Liver (tissue), 9 donors: ENCODE data around the gene GPBP1. TPM values are rescaled to one million over a fixed set of nuclear protein-coding genes. Genes with fewer than 3 reads are reported as not detected.

Experiments used
- DNase-seq: peaks from one replicate; pipeline ENCODE4 v3.0.0-alpha.2; 2017; ENCODE audit warnings: low spot score
- H3K27ac ChIP-seq, 2 donors: one replicate each; pipeline ENCODE4 v1.7.0; 2013; ENCODE audit warnings: inconsistent platforms in 2 of 2, low read length in 2 of 2, control low read depth in 1 of 2, low read depth in 1 of 2, mild to moderate bottlenecking in 1 of 2
- H3K27me3 ChIP-seq, 4 donors: one replicate each; pipeline versions ENCODE4 v1.6.1 to v1.7.0; 2013; ENCODE audit warnings: low read length in 3 of 4, inconsistent platforms in 1 of 4, mild to moderate bottlenecking in 1 of 4, moderate library complexity in 1 of 4; ENCODE audit not compliant: control insufficient read depth in 4 of 4, insufficient read depth in 4 of 4
- H3K36me3 ChIP-seq, 4 donors: one replicate each; pipeline versions ENCODE4 v1.6.1 to v1.7.0; 2013; ENCODE audit warnings: low read length in 3 of 4, mild to moderate bottlenecking in 3 of 4, low read depth in 1 of 4, moderate library complexity in 1 of 4; ENCODE audit not compliant: control insufficient read depth in 4 of 4, insufficient read depth in 3 of 4
- H3K4me1 ChIP-seq, 4 donors: one replicate each; pipeline versions ENCODE4 v1.6.1 to v1.7.0; 2013; ENCODE audit warnings: low read length in 3 of 4, mild to moderate bottlenecking in 3 of 4, moderate library complexity in 1 of 4; ENCODE audit not compliant: control insufficient read depth in 4 of 4, insufficient read depth in 4 of 4
- H3K4me3 ChIP-seq, 3 donors: one replicate each; pipeline versions ENCODE4 v1.6.1 to v1.7.0; 2013; ENCODE audit warnings: low read length in 3 of 3, control low read depth in 1 of 3, low read depth in 1 of 3, mild to moderate bottlenecking in 1 of 3
- H3K9ac ChIP-seq, 2 donors: one replicate each; pipeline ENCODE4 v1.7.0; 2013; ENCODE audit warnings: low read length in 2 of 2, mild to moderate bottlenecking in 2 of 2, moderate library complexity in 2 of 2, control low read depth in 1 of 2, low read depth in 1 of 2
- H3K9me3 ChIP-seq, 4 donors: one replicate each; pipeline versions ENCODE4 v1.6.1 to v1.7.0; 2013; ENCODE audit warnings: low read length in 3 of 4; ENCODE audit not compliant: control insufficient read depth in 4 of 4
- ATF3 ChIP-seq: IDR thresholded peaks from 2 replicates; pipeline ENCODE4 v1.6.1; 2016; ENCODE audit warnings: antibody characterized with exemption
- CTCF ChIP-seq: fragments of 150-350 bp; IDR thresholded peaks from 2 replicates; pipeline ENCODE4 v1.5.1; 2017; ENCODE audit warnings: improper control_type of control experiment, low read depth, low read length; ENCODE audit not compliant: missing input control
- EGR1 ChIP-seq, 2 donors: IDR thresholded peaks; 2 replicates each; pipeline ENCODE4 v1.6.1; 2016 to 2018; ENCODE audit warnings: antibody characterized with exemption in 2 of 2, low read depth in 2 of 2
- FOXA1 ChIP-seq: IDR thresholded peaks from 2 replicates; pipeline ENCODE4 v1.6.1; 2016; ENCODE audit warnings: antibody characterized with exemption
- FOXA2 ChIP-seq: IDR thresholded peaks from 2 replicates; pipeline ENCODE4 v1.6.1; 2016; ENCODE audit warnings: antibody characterized with exemption
- GABPA ChIP-seq, 2 donors: IDR thresholded peaks in 1 of 2; conservative IDR thresholded peaks in 1 of 2; 2 replicates each; pipeline ENCODE4 v1.6.1; 2016; ENCODE audit warnings: antibody characterized with exemption in 2 of 2, mild to moderate bottlenecking in 1 of 2, moderate library complexity in 1 of 2
- HNF4A ChIP-seq, 2 donors: conservative IDR thresholded peaks; 2 replicates each; pipeline ENCODE4 v1.6.1; 2016; ENCODE audit warnings: antibody characterized with exemption in 2 of 2, mild to moderate bottlenecking in 2 of 2
- HNF4G ChIP-seq: IDR thresholded peaks from 2 replicates; pipeline ENCODE4 v1.6.1; 2016; ENCODE audit warnings: antibody characterized with exemption
- JUND ChIP-seq, 2 donors: IDR thresholded peaks; 2 replicates each; pipeline ENCODE4 v1.6.1; 2016; ENCODE audit warnings: antibody characterized with exemption in 2 of 2
- MAX ChIP-seq: IDR thresholded peaks from 2 replicates; pipeline ENCODE4 v1.6.1; 2016; ENCODE audit warnings: antibody characterized with exemption
- NR2F2 ChIP-seq: IDR thresholded peaks from 2 replicates; pipeline ENCODE4 v1.6.1; 2016; ENCODE audit warnings: antibody characterized with exemption
- RAD21 ChIP-seq, 2 donors: IDR thresholded peaks; 2 replicates each; pipeline ENCODE4 v1.6.1; 2016; ENCODE audit warnings: antibody characterized with exemption in 2 of 2, mild to moderate bottlenecking in 2 of 2
- REST ChIP-seq: IDR thresholded peaks from 2 replicates; pipeline ENCODE4 v1.6.1; 2016; ENCODE audit warnings: antibody characterized with exemption, mild to moderate bottlenecking
- RXRA ChIP-seq, 2 donors: IDR thresholded peaks; 2 replicates each; pipeline ENCODE4 v1.6.1; 2017 to 2018; ENCODE audit warnings: antibody characterized with exemption in 2 of 2, mild to moderate bottlenecking in 1 of 2
- SP1 ChIP-seq: IDR thresholded peaks from 2 replicates; pipeline ENCODE4 v1.6.1; 2018; ENCODE audit warnings: antibody characterized with exemption, mild to moderate bottlenecking
- YY1 ChIP-seq: IDR thresholded peaks from 2 replicates; pipeline ENCODE4 v1.6.1; 2016; ENCODE audit warnings: antibody characterized with exemption, mild to moderate bottlenecking
- ZBTB33 ChIP-seq: IDR thresholded peaks from 2 replicates; pipeline ENCODE4 v1.6.1; 2016; ENCODE audit warnings: antibody characterized with exemption
- WGBS: extraction: QIAGEN DNeasy Blood & Tissue Kit; methylation state at CpG from one replicate; pipeline ENCODE4 v1.1.7; 2013; 5-methylcytosine and 5-hydroxymethylcytosine counted together
- polyA plus RNA-seq, 2 donors: library from polyadenylated mRNA; stranded (reverse) in 1 of 2; unstranded in 1 of 2; fragments of 200-250 nt in 1 of 2; fragments of >200 nt in 1 of 2; fragmentation: Nextera tagmentation in 1 of 2; extraction: Ambion mirVana in 1 of 2; gene quantifications; one replicate each; pipeline versions ENCODE4 v1.2.1 to v1.2.3, GENCODE V29; 2013 to 2015
- total RNA-seq, 2 donors: library from RNA; depleted of rRNA; stranded (reverse); fragments of >200 nt; gene quantifications; one replicate each; pipeline ENCODE4 v1.2.3, GENCODE V29; 2014
- donor health status: healthy.
- donor health status: healthy.
- donor health status: healthy.
- donor health status: healthy.
- donor health status: healthy.

GPBP1 gene
- total and polyA plus RNA-seq, 4 donors = 13.6 to 30.8 (median 24.6) TPM

- Histone ChIP-seq H3K9ac (no peak overlapping the region), H3K27ac (no peak overlapping the region), H3K27me3 (no peaks in the 10 kb centered on the region), H3K9me3 (no peaks in the 10 kb centered on the region), H3K4me1 (no peaks in the 10 kb centered on the region), H3K4me3 (no peak overlapping the region), H3K36me3 (peaks cover 4 to 44% (median 18%) of the 10 kb centered on the region in 4 donors)
- no peak for DNase-seq
- TF ChIP-seq GABPA (IDR thresholded peaks at IDR 0.05 in 1 of 2, conservative IDR thresholded peaks at IDR 0.05 in 1 of 2) (no peak), HNF4G (no peak), RAD21 (IDR thresholded peaks at IDR 0.05) (no peak), RXRA (IDR thresholded peaks at IDR 0.05) (no peak), SP1 (no peak), NR2F2 (no peak)
Observed at GRCh38 chr5:57259704-57260103, 85.8 kb downstream of the GPBP1 start.

GRCh38 chr5:57262541-57262940 lies 88.7 kb downstream of the GPBP1 start:
- Histone ChIP-seq H3K36me3 (peaks cover 4 to 31% (median 17%) of the 10 kb centered on the region in 4 donors), H3K27me3 (no peaks in the 10 kb centered on the region), H3K9ac (no peak overlapping the region), H3K9me3 (no peaks in the 10 kb centered on the region), H3K4me3 (no peak overlapping the region), H3K27ac (no peak overlapping the region), H3K4me1 (no peaks in the 10 kb centered on the region)
- DNase-seq = no peak
- WGBS = 87% methylated on average over 3 of the region's 3 CpGs
- TF ChIP-seq FOXA1 (no peak), FOXA2 (no peak), RAD21 (IDR thresholded peaks at IDR 0.05) (no peak), YY1 (no peak), GABPA (IDR thresholded peaks at IDR 0.05 in 1 of 2, conservative IDR thresholded peaks at IDR 0.05 in 1 of 2) (no peak), ZBTB33 (no peak), EGR1 (IDR thresholded peaks at IDR 0.05; ENCODE audit: low read depth in 2 of 2) (no peak), MAX (no peak), NR2F2 (no peak), ATF3 (no peak), HNF4A (conservative IDR thresholded peaks at IDR 0.05) (no peak), RXRA (IDR thresholded peaks at IDR 0.05) (no peak), HNF4G (no peak), REST (no peak), JUND (IDR thresholded peaks at IDR 0.05) (no peak), SP1 (no peak), CTCF (no peak)
